ENCODE measurements around the gene LINC00305.

The LINC00305 gene

GRCh38 chr18:64148988-64149387, at the start of gene LINC00305:
LINC00305 (minus strand) TSS chr18:64149088.
- no peak for DNase-seq

GRCh38 chr18:64191069-64191468, 42.2 kb upstream of the LINC00305 start:
- no peak for DNase-seq

- no peak for DNase-seq
Observed at GRCh38 chr18:64185987-64186386, 37.1 kb upstream of the LINC00305 start.

GRCh38 chr18:64183665-64184064, 34.8 kb upstream of the LINC00305 start:
- no peak for DNase-seq

GRCh38 chr18:64180617-64181016, 31.7 kb upstream of the LINC00305 start:
- no peak for DNase-seq

GRCh38 chr18:64180171-64180570, 31.3 kb upstream of the LINC00305 start:
- DNase-seq = no peak

GRCh38 chr18:64179556-64180080, 30.7 kb upstream of the LINC00305 start:
- DNase-seq = no peak

GRCh38 chr18:64178860-64179259, 30.0 kb upstream of the LINC00305 start:
- no peak for DNase-seq

- DNase-seq = no peak
Observed at GRCh38 chr18:64175432-64175831, 26.5 kb upstream of the LINC00305 start.

- no peak for DNase-seq
Observed at GRCh38 chr18:64171576-64171975, 22.7 kb upstream of the LINC00305 start.

GRCh38 chr18:64167408-64167925, 18.6 kb upstream of the LINC00305 start:
- DNase-seq = no peak

- no peak for DNase-seq
Observed at GRCh38 chr18:64165906-64166305, 17.0 kb upstream of the LINC00305 start.

- no peak for DNase-seq
Observed at GRCh38 chr18:64164883-64165282, 16.0 kb upstream of the LINC00305 start.

GRCh38 chr18:64149916-64150438, 1.1 kb upstream of the LINC00305 start:
- no peak for DNase-seq

GRCh38 chr18:64142904-64143303, 6.0 kb downstream of the LINC00305 start:
- DNase-seq = no peak

GRCh38 chr18:64137914-64138313, 11.0 kb downstream of the LINC00305 start:
- no peak for DNase-seq

GRCh38 chr18:64134044-64134747, 14.7 kb downstream of the LINC00305 start:
- no peak for DNase-seq

- DNase-seq = no peak
Observed at GRCh38 chr18:64132871-64133270, 16.0 kb downstream of the LINC00305 start.

GRCh38 chr18:64131314-64131713, 17.6 kb downstream of the LINC00305 start:
- no peak for DNase-seq

GRCh38 chr18:64127172-64127571, 21.7 kb downstream of the LINC00305 start:
- DNase-seq = no peak

- DNase-seq = no peak
Observed at GRCh38 chr18:64119916-64120315, 29.0 kb downstream of the LINC00305 start.

- DNase-seq = no peak
Observed at GRCh38 chr18:64118406-64118805, 30.5 kb downstream of the LINC00305 start.

- DNase-seq = no peak
Observed at GRCh38 chr18:64116571-64117175, 32.2 kb downstream of the LINC00305 start.

- DNase-seq = no peak
Observed at GRCh38 chr18:64115881-64116280, 33.0 kb downstream of the LINC00305 start.

Data from activated CD4-positive, alpha-beta T cell treated with anti-CD3 and anti-CD28 coated beads for 48 hours (primary cell).